Measurements from ENCODE around the gene CAMK2A. TPM values are rescaled to one million over a fixed set of nuclear protein-coding genes. Genes with fewer than 3 reads are reported as not detected.
A peak's percentile ranks its signal among the peaks of the same experiment; 100 is the strongest.

CAMK2A gene
- total and polyA plus RNA-seq, 2 of the 4 experiments (the other 2 are of a cell fraction): 0.18 to 0.19 TPM

DNA sequence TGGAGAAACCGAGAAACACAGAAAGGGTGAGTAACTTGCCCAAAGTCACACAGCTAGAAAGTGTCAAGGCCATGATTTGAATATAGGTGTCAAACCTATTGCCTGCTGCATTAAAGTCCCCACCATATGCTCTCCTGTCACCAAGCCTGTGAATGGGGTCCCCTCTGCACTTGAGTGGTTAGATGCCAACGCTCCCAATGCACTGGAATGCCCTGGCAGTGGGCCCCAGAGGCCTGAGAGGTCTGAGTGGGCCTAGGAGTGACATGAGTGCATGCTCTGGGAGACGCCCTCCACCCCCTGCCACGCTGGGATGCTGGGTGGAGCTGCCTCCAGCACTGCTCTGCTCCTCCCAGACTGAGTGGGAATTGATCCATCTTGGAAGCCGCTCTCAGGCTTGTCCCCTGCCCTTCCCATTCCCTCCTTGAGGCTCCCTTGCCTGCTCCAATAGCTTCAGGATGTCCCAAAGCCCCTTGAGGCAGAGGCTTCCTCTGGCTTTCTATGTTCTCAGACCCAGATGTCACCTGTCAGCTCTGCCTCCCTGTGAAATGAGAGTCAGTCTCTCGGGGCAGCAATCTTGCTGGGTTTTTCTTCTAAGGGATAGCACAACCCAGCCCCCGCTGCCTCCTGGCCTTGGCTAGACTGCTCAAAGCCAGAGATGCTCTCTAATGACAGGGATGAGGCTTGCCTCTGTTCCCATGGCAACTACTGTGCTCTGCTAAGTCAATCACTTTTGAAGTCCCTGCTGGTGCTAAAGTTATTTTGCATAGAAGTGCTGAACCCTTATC lies 19.7 kb upstream of the CAMK2A start:
- Histone ChIP-seq H2BK5ac (ENCODE audit: low read depth, low read length, poor library complexity, severe bottlenecking) (no peak overlapping the region), H3K23ac (ENCODE audit: low read depth, low read length) (no peak overlapping the region), H3K14ac (replicated peaks; ENCODE audit: low read depth, low read length) (no peak overlapping the region; the same call in 1 of the 2 replicates), H2AK5ac (ENCODE audit: low read depth, low read length) (peak overlapping the region; percentile 29; the same call in 1 of the 2 replicates), H3K9ac (ENCODE audit: low read depth, low read length) (no peak overlapping the region), H3K4me2 (ENCODE audit: low read depth, low read length) (no peak overlapping the region), H4K91ac (ENCODE audit: insufficient read depth, low read depth, low read length) (no peak overlapping the region), H2BK15ac (ENCODE audit: low read depth, low read length) (peak overlapping the region; percentile 14; the same call in 1 of the 3 replicates), H3K18ac (ENCODE audit: low read depth, low read length) (no peak overlapping the region; the same call in 1 of the 2 replicates), H2AK9ac (replicated peaks; ENCODE audit: low read depth, low read length, poor library complexity) (no peak overlapping the region), H3K4me1 (ENCODE audit: control insufficient read depth, insufficient read depth, low read length) (peaks cover 22% of the 10 kb centered on the region), H3K79me1 (ENCODE audit: low read depth in 1 of 2, low read length in 2 of 2) (no peaks in the 10 kb centered on the region), H4K8ac (ENCODE audit: low read depth in 2 of 2, low read length in 2 of 2) (no peak overlapping the region), H4K5ac (ENCODE audit: low read depth, low read length) (no peak overlapping the region), H3K27ac (ENCODE audit: insufficient read depth, low read length) (no peak overlapping the region), H2AFZ (replicated peaks; ENCODE audit: low read length, poor library complexity) (no peak overlapping the region), H3K4me3 (ENCODE audit: insufficient read depth, low read depth, low read length) (no peak overlapping the region), H3K4ac (ENCODE audit: low read depth, low read length) (0 out of 2 replicates have a peak overlapping the region, but pooled peaks have one; percentile 20), H2BK120ac (ENCODE audit: low read depth, low read length) (0 out of 2 replicates have a peak overlapping the region, but pooled peaks have one; percentile 35), H4K20me1 (ENCODE audit: insufficient read depth, low read length) (no peaks in the 10 kb centered on the region), H3K27me3 (ENCODE audit: control insufficient read depth, insufficient read depth, low read length) (no peaks in the 10 kb centered on the region), H3K56ac (ENCODE audit: extremely low read depth, insufficient read depth, low read length) (no peak overlapping the region), H3K9me1 (ENCODE audit: insufficient read depth, low read length) (peaks cover 14% of the 10 kb centered on the region), H2BK20ac (ENCODE audit: low read depth, low read length) (no peak overlapping the region), H3K9me3 (ENCODE audit: control insufficient read depth, insufficient read depth, low read length) (no peaks in the 10 kb centered on the region), H3K36me3 (ENCODE audit: control insufficient read depth, insufficient read depth, low read length) (no peaks in the 10 kb centered on the region)
- intact Hi-C loops (cut with micrococcal nuclease) (no loop called here), dilution Hi-C loops (cut with HindIII; ENCODE audit: low sequenced_read_pairs, unreplicated experiment) (no loop called here), in situ Hi-C loops (cut with MboI; ENCODE audit: low sequenced_read_pairs) (no loop called here)
- BruUV-seq (replicated peaks): no TSS peak
- ATAC-seq (ENCODE audit: low read depth) (no peak), DNase-seq (no peak)
- ChIA-PET CTCF (interaction anchor here (0.6 to 1.3 kb wide), 3 partner anchors 10 to 568 kb away, joined by 3 to 5 read pairs (median 4); no protein-coding TSS in a partner anchor), POLR2A (ENCODE audit: unreplicated experiment) (no interaction called here)
- 61% methylated on average over 3 of the region's 7 CpGs; no CpG with 5 or more reads in 1 of the 2 experiments for WGBS, 2 experiments (ENCODE audit: extremely low coverage in 2 of 2, insufficient read length in 1 of 2)
- TF ChIP-seq, protein P1, sequence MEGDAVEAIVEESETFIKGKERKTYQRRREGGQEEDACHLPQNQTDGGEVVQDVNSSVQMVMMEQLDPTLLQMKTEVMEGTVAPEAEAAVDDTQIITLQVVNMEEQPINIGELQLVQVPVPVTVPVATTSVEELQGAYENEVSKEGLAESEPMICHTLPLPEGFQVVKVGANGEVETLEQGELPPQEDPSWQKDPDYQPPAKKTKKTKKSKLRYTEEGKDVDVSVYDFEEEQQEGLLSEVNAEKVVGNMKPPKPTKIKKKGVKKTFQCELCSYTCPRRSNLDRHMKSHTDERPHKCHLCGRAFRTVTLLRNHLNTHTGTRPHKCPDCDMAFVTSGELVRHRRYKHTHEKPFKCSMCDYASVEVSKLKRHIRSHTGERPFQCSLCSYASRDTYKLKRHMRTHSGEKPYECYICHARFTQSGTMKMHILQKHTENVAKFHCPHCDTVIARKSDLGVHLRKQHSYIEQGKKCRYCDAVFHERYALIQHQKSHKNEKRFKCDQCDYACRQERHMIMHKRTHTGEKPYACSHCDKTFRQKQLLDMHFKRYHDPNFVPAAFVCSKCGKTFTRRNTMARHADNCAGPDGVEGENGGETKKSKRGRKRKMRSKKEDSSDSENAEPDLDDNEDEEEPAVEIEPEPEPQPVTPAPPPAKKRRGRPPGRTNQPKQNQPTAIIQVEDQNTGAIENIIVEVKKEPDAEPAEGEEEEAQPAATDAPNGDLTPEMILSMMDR (conservative IDR thresholded peaks at IDR 0.05; ENCODE audit: low read depth, low read length): no peak
- no peak for TF ChIP-seq NFE2L2 (IDR thresholded peaks at IDR 0.05; ENCODE audit: low read depth, low read length)
- TF ChIP-seq MAFK (IDR thresholded peaks at IDR 0.05; ENCODE audit: low read depth, low read length): no peak
- TF ChIP-seq POLR2A (IDR thresholded peaks at IDR 0.05; ENCODE audit: low read depth, low read length): no peak
- TF ChIP-seq, protein P2, sequence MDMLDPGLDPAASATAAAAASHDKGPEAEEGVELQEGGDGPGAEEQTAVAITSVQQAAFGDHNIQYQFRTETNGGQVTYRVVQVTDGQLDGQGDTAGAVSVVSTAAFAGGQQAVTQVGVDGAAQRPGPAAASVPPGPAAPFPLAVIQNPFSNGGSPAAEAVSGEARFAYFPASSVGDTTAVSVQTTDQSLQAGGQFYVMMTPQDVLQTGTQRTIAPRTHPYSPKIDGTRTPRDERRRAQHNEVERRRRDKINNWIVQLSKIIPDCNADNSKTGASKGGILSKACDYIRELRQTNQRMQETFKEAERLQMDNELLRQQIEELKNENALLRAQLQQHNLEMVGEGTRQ (IDR thresholded peaks at IDR 0.05; ENCODE audit: low read depth, low read length): no peak
- TF ChIP-seq RAD21 (IDR thresholded peaks at IDR 0.05; ENCODE audit: low read length): no peak

Measured in IMR-90 (cell line).